UCSD-AML1 (cell line): Measurements from ENCODE around the gene N4BP2L1.
A peak's percentile ranks its signal among the peaks of the same experiment; 100 is the strongest.
"Not testable (repeated sequence)": the region's sequence is repeated elsewhere in the genome, so short reads cannot be mapped to it uniquely, and the experiment has no call there.

Source experiments
- DNase-seq: peaks from one replicate; lab custom pipeline; 2025; ENCODE audit not compliant: unreplicated experiment; lab: John Stamatoyannopoulos, UW

The N4BP2L1 gene

GRCh38 chr13:32391101-32391619, 36.8 kb downstream of the N4BP2L1 start:
- DNase-seq: no peak

DNA sequence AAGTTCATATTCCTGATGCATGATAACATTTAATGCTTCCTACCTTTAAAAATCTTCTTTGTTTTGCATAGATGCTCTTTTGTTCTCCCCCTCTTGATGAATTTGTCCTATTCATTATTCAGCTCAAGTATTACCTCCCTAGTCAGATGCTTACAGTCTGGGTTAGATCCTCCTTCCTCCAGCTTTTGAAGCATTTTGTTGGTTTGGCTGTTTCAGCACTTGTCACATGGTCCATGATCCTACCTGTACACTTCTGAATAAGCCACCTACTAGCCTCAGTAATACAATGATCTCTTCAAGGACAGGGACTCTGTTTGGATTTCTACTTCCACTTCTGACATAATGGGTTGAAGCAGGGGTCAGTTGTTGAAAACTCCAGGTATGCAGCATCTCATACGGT, 37.4 kb downstream of the N4BP2L1 start:
- no peak for DNase-seq

DNA sequence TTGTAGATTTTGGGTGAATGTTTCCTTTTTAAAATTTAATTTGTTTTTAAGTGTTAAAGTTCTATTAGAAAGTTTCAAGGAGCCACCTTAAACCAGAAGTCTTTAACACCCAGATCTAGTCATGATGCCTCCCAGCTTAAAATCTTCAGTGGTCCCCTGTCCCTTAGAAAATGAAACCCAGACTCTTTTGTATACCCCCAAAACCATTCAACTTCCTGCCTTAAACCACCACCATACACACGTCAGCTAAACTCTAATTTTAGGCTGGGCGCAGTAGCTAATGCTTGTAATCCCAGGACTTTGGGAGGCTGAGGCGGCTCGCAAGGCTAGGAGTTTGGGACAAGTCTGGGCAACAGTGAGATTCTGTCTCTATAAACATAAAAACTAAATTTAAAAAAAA, 37.9 kb downstream of the N4BP2L1 start:
- DNase-seq: no peak

GRCh38 chr13:32385410-32385809, 42.5 kb downstream of the N4BP2L1 start:
- no peak for DNase-seq

GRCh38 chr13:32384702-32385101, 43.2 kb downstream of the N4BP2L1 start:
- no peak for DNase-seq

- no peak for DNase-seq
Observed at GRCh38 chr13:32383836-32384618, 43.9 kb downstream of the N4BP2L1 start.

- peak; percentile 14 for DNase-seq
Observed at GRCh38 chr13:32381539-32381938, 46.4 kb downstream of the N4BP2L1 start.

- no peak for DNase-seq
Observed at GRCh38 chr13:32378012-32378411, 49.9 kb downstream of the N4BP2L1 start.

- DNase-seq: no peak
Observed at GRCh38 chr13:32376642-32377415, 51.1 kb downstream of the N4BP2L1 start.

DNA sequence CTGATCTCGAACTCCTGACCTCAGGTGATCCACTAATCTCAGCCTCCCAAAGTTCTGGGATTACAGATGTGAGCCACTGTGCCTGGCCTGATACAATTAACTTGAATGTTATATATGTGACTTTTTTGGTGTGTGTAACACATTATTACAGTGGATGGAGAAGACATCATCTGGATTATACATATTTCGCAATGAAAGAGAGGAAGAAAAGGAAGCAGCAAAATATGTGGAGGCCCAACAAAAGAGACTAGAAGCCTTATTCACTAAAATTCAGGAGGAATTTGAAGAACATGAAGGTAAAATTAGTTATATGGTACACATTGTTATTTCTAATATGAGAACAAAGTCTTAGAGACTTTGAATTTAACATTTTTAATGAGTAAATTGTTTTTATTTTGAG, 57.1 kb downstream of the N4BP2L1 start:
- DNase-seq: no peak

DNA sequence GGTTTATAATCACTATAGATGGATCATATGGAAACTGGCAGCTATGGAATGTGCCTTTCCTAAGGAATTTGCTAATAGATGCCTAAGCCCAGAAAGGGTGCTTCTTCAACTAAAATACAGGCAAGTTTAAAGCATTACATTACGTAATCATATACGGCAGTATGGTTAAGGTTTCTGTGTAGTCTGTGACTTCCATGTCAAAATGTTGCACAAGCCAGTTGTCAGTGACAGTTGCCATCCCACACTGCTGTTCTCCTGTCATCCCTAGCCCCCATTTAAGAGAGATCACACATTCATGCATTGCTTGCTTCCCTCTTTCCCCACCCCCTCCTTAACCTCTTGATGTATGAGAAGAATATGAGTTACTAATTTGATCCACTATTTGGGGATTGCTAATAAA, 65.4 kb downstream of the N4BP2L1 start:
- DNase-seq: no peak

DNA sequence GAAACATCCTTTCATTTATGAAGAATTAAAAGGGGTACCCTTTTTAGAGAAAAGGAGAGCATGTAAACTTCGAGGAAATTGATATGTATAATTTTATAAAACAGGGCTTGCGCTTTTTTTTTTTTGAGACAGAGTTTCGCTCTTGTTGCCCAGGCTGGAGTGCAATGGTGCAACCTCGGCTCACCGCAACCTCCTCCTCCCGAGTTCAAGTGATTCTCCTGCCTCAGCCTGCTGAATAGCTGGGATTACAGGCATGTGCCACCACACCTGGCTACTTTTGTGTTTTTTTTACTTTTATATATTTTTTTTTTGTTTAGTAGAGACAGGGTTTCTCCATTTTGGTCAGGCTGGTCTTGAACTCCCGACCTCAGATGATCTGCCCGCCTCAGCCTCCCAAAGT, 72.0 kb downstream of the N4BP2L1 start:
- not testable (repeated sequence) for DNase-seq

GRCh38 chr13:32354040-32354439, 73.9 kb downstream of the N4BP2L1 start:
- no peak for DNase-seq

- not testable (repeated sequence) for DNase-seq
Observed at GRCh38 chr13:32350839-32351441, 77.0 kb downstream of the N4BP2L1 start.
